ENCODE results near the gene EDEM1. TPM values are rescaled to one million over a fixed set of nuclear protein-coding genes. Genes with fewer than 3 reads are reported as not detected.

EDEM1 gene
- total RNA-seq, 1 experiment from 2014 or later, result 51.3 TPM

- no peaks in the 10 kb centered on the region for H3K4me1 ChIP-seq
- H3K4me3 Mint-ChIP-seq (ENCODE audit: unreplicated experiment), result no peak overlapping the region
- no peaks in the 10 kb centered on the region for H3K4me1 Mint-ChIP-seq (ENCODE audit: low read depth, unreplicated experiment)
- POLR2A ChIA-PET, result no interaction called here
- H3K9me3 ChIP-seq, result no peaks in the 10 kb centered on the region
- no peak overlapping the region for H3K27ac Mint-ChIP-seq (ENCODE audit: unreplicated experiment)
- H3K36me3 ChIP-seq (ENCODE audit: control insufficient read depth, insufficient read depth, low read length), result peaks cover 10% of the 10 kb centered on the region
- no peaks in the 10 kb centered on the region for H3K27me3 ChIP-seq (replicated peaks; ENCODE audit: control insufficient read depth, insufficient read depth, low read length)
- H3K9me3 Mint-ChIP-seq (ENCODE audit: unreplicated experiment), result no peaks in the 10 kb centered on the region
- TF ChIP-seq, protein P1, sequence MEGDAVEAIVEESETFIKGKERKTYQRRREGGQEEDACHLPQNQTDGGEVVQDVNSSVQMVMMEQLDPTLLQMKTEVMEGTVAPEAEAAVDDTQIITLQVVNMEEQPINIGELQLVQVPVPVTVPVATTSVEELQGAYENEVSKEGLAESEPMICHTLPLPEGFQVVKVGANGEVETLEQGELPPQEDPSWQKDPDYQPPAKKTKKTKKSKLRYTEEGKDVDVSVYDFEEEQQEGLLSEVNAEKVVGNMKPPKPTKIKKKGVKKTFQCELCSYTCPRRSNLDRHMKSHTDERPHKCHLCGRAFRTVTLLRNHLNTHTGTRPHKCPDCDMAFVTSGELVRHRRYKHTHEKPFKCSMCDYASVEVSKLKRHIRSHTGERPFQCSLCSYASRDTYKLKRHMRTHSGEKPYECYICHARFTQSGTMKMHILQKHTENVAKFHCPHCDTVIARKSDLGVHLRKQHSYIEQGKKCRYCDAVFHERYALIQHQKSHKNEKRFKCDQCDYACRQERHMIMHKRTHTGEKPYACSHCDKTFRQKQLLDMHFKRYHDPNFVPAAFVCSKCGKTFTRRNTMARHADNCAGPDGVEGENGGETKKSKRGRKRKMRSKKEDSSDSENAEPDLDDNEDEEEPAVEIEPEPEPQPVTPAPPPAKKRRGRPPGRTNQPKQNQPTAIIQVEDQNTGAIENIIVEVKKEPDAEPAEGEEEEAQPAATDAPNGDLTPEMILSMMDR (IDR thresholded peaks at IDR 0.05; ENCODE audit: insufficient read depth in 1 of 2, low read depth in 1 of 2, low read length in 1 of 2, severe bottlenecking in 1 of 2, unreplicated experiment in 1 of 2), result no peak
- H3K4me3 ChIP-seq (ENCODE audit: low read depth, low read length), result no peak overlapping the region
- no peaks in the 10 kb centered on the region for H3K27me3 Mint-ChIP-seq (ENCODE audit: insufficient read depth, unreplicated experiment)
- CTCF ChIA-PET, result no interaction called here
- BruUV-seq (replicated peaks), result no TSS peak
- intact Hi-C loops (cut with micrococcal nuclease; ENCODE audit: unreplicated experiment), result no loop called here
- no peak for DNase-seq
- peaks cover 89% of the 10 kb centered on the region for H3K36me3 Mint-ChIP-seq (ENCODE audit: insufficient read depth, unreplicated experiment)
These were observed 17.8 kb downstream of the EDEM1 start for GRCh38 chr3:5205165-5205941.

DNA sequence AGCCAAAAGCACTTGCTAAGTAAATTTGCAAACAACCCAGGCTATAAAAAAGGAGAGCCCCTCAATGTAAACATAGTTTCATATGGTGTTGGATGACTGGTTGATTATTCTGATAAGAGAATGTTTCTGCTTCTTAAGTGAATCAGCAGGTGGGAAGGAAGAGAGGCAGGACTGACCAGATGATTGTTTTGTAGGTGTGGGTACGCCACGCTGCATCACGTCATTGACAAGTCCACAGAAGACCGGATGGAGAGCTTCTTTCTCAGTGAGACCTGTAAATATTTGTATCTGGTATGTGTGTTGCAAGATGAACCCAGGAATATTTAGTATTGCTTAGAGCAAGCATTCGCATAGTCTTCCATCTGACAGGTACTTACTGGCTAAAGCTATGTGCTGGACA lies 23.4 kb downstream of the EDEM1 start:
- no peaks in the 10 kb centered on the region for H3K9me3 Mint-ChIP-seq (ENCODE audit: unreplicated experiment)
- Histone ChIP-seq H3K4me1 (no peaks in the 10 kb centered on the region), H3K27me3 (replicated peaks; ENCODE audit: control insufficient read depth, insufficient read depth, low read length) (no peaks in the 10 kb centered on the region), H3K9me3 (no peaks in the 10 kb centered on the region), H3K4me3 (ENCODE audit: low read depth, low read length) (no peak overlapping the region), H3K36me3 (ENCODE audit: control insufficient read depth, insufficient read depth, low read length) (peaks cover 5% of the 10 kb centered on the region)
- no peak overlapping the region for H3K4me3 Mint-ChIP-seq (ENCODE audit: unreplicated experiment)
- H3K27me3 Mint-ChIP-seq (ENCODE audit: insufficient read depth, unreplicated experiment), result no peaks in the 10 kb centered on the region
- TF ChIP-seq, protein P1 (IDR thresholded peaks at IDR 0.05; ENCODE audit: insufficient read depth in 1 of 2, low read depth in 1 of 2, low read length in 1 of 2, severe bottlenecking in 1 of 2, unreplicated experiment in 1 of 2), result no peak
- peaks cover 6% of the 10 kb centered on the region for H3K4me1 Mint-ChIP-seq (ENCODE audit: low read depth, unreplicated experiment)
- CTCF ChIA-PET, result interaction anchor here (0.6 kb wide), 1 partner anchor 14 kb away, joined by 3 read pairs; no protein-coding TSS in a partner anchor
- POLR2A ChIA-PET, result no interaction called here
- peaks cover 91% of the 10 kb centered on the region for H3K36me3 Mint-ChIP-seq (ENCODE audit: insufficient read depth, unreplicated experiment)
- H3K27ac Mint-ChIP-seq (ENCODE audit: unreplicated experiment), result no peak overlapping the region
- DNase-seq, result no peak
- BruUV-seq (replicated peaks), result no TSS peak
- intact Hi-C loops (cut with micrococcal nuclease; ENCODE audit: unreplicated experiment), result no loop called here

DNA sequence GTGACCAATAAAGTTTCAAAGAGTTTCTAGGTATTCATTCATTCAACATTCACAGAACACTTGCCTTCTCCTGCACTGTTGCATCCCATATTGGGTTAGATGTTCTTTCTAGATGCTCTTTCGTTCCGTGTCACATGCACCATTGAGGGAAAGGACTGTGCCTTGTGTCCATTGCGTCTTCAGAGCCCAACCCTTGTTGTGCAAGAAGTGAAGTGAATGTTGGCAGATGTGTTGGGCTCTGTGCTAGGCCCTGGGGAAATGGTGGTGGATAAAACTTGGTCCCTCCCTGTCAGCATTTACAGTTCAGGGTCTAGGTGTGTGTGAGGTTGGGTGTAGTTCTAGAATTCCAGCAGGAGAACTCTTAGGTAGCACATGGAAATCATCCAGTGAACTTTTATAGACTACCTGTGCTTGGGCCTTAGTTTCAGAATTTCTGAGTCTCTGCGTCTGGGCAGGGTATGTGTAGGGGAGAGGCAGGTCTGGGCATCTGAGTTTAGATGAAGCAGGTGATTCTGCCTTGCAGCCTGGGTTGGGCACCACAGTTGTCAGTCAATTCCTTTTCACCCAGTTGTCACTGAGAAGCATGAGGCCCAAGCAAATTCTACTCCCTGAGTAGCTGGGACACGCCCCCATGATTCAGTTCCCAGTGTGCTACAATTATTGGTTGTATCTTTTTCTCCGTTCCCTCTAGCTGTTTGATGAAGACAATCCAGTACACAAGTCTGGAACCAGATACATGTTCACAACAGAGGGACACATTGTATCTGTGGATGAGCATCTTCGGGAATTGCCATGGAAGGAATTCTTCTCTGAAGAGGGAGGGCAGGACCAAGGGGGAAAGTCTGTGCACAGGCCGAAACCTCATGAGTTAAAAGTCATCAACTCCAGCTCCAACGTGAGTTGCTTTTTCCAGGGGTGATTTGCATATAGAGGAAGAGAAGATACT lies 25.4 kb downstream of the EDEM1 start:
- ChIA-PET CTCF (no interaction called here), POLR2A (no interaction called here)
- no TSS peak for BruUV-seq (replicated peaks)
- Histone ChIP-seq H3K4me3 (ENCODE audit: low read depth, low read length) (no peak overlapping the region), H3K4me1 (no peaks in the 10 kb centered on the region), H3K27me3 (replicated peaks; ENCODE audit: control insufficient read depth, insufficient read depth, low read length) (no peaks in the 10 kb centered on the region), H3K9me3 (no peaks in the 10 kb centered on the region), H3K36me3 (ENCODE audit: control insufficient read depth, insufficient read depth, low read length) (peaks cover 3% of the 10 kb centered on the region)
- TF ChIP-seq, protein P1 (IDR thresholded peaks at IDR 0.05; ENCODE audit: insufficient read depth in 1 of 2, low read depth in 1 of 2, low read length in 1 of 2, severe bottlenecking in 1 of 2, unreplicated experiment in 1 of 2), result no peak
- Mint-ChIP-seq H3K27me3 (ENCODE audit: insufficient read depth, unreplicated experiment) (no peaks in the 10 kb centered on the region), H3K27ac (ENCODE audit: unreplicated experiment) (no peak overlapping the region), H3K4me3 (ENCODE audit: unreplicated experiment) (no peak overlapping the region), H3K4me1 (ENCODE audit: low read depth, unreplicated experiment) (peaks cover 6% of the 10 kb centered on the region), H3K36me3 (ENCODE audit: insufficient read depth, unreplicated experiment) (peaks cover 87% of the 10 kb centered on the region), H3K9me3 (ENCODE audit: unreplicated experiment) (no peaks in the 10 kb centered on the region)
- no peak for DNase-seq
- intact Hi-C loops (cut with micrococcal nuclease; ENCODE audit: unreplicated experiment), result no loop called here

Measured in Caco-2 (cell line).